ENCODE measurements around the gene TAAR6. TPM values are rescaled to one million over a fixed set of nuclear protein-coding genes. Genes with fewer than 3 reads are reported as not detected.

TAAR6 gene
- total and polyA plus RNA-seq, 4 donors: not detected

DNA sequence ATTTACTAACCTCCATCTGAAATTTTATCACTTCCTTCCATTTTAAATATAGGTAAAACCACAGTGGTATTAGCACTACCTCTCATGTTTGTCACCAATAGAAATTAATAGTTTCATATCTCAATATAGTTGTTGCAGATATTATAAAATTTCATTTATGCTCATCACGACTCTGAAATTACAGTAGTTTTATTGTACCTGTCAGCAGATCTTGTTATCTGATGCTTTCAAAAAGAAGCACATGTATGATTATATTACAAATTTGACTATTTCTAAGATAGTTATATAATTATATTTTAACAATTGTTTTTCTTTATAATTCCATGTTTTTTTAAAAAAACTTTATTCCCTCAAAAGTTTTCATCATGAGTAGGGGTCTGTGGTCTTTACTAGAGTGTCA lies 14.6 kb downstream of the TAAR6 start (continued):
- TF ChIP-seq, protein P1, sequence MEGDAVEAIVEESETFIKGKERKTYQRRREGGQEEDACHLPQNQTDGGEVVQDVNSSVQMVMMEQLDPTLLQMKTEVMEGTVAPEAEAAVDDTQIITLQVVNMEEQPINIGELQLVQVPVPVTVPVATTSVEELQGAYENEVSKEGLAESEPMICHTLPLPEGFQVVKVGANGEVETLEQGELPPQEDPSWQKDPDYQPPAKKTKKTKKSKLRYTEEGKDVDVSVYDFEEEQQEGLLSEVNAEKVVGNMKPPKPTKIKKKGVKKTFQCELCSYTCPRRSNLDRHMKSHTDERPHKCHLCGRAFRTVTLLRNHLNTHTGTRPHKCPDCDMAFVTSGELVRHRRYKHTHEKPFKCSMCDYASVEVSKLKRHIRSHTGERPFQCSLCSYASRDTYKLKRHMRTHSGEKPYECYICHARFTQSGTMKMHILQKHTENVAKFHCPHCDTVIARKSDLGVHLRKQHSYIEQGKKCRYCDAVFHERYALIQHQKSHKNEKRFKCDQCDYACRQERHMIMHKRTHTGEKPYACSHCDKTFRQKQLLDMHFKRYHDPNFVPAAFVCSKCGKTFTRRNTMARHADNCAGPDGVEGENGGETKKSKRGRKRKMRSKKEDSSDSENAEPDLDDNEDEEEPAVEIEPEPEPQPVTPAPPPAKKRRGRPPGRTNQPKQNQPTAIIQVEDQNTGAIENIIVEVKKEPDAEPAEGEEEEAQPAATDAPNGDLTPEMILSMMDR (IDR thresholded peaks at IDR 0.05; ENCODE audit: low read depth, low read length, missing input control): no peak
- no peak for TF ChIP-seq HNF4A (conservative IDR thresholded peaks at IDR 0.05)
- no peak for TF ChIP-seq HNF4G (IDR thresholded peaks at IDR 0.05)
- TF ChIP-seq, protein P2, sequence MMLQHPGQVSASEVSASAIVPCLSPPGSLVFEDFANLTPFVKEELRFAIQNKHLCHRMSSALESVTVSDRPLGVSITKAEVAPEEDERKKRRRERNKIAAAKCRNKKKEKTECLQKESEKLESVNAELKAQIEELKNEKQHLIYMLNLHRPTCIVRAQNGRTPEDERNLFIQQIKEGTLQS (IDR thresholded peaks at IDR 0.05): no peak
- TF ChIP-seq NR2F2 (IDR thresholded peaks at IDR 0.05): no peak
- no peak for TF ChIP-seq GABPA (IDR thresholded peaks at IDR 0.05 in 1 of 2, conservative IDR thresholded peaks at IDR 0.05 in 1 of 2)
- no peak for TF ChIP-seq FOXA2 (IDR thresholded peaks at IDR 0.05)

DNA sequence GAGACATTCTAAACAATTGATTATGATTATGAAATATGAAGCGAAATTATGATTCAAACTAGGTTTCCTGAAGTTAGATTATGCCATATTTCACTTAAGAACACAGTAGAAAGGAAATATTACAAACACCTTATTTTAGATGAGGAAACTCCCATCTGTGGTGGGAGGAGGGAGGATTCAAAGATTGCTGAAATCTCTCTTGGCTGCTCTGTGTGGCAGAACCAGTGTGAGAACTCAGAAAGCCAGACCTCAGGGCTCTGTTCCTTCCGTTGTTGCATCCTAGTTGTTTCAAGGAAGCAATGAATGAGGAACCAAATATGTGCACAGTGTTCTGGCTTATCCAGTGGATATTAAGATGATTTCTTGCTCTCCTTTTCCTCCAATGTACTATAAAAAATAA lies 17.3 kb downstream of the TAAR6 start:
- TF ChIP-seq HNF4A (conservative IDR thresholded peaks at IDR 0.05): no peak
- TF ChIP-seq YY1 (IDR thresholded peaks at IDR 0.05): no peak
- TF ChIP-seq, protein P3, sequence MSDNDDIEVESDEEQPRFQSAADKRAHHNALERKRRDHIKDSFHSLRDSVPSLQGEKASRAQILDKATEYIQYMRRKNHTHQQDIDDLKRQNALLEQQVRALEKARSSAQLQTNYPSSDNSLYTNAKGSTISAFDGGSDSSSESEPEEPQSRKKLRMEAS (IDR thresholded peaks at IDR 0.05): no peak
- no peak for TF ChIP-seq RAD21 (IDR thresholded peaks at IDR 0.05)

DNA sequence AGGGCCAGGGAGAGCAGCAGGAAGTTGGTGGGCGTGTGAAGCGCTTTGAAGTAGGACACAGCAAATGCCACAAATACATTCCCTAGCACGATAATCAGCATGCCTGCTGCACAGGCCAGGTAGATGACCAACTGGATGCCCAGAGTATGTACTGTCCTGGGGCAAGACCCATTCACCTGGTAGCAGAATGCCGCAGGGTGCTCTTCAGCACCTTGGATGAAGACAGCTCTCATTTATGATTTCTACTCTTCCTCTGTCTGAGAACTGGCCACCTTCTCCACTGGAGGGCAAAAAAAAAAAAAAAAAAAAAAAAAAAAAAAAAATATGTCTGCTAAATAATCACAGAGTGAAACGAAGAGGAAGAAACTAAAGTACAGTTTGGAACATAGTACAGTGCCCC lies 19.3 kb downstream of the TAAR6 start, which contains the start of gene TAAR5:
TSS of gene TAAR5 (minus strand) at position 288 of the 400 bp plus-strand sequence. CDS start at position 233, 55 bp downstream.
- H3K27me3 ChIP-seq (ENCODE audit: control insufficient read depth in 4 of 4, insufficient read depth in 4 of 4, low read length in 3 of 4): no peaks in the 10 kb centered on the region
- no peak for DNase-seq (ENCODE audit: low spot score)
- no peaks in the 10 kb centered on the region for H3K36me3 ChIP-seq (ENCODE audit: control insufficient read depth in 4 of 4, insufficient read depth in 3 of 4, low read depth in 1 of 4, low read length in 3 of 4)
- H3K9ac ChIP-seq (ENCODE audit: low read depth in 1 of 2, low read length in 2 of 2): no peak within 1 kb of the TSS
- H3K4me3 ChIP-seq (ENCODE audit: low read depth in 1 of 3, low read length in 3 of 3): no peak within 1 kb of the TSS
- WGBS: 87% methylated on average over 5 of the region's 5 CpGs
- H3K4me1 ChIP-seq (ENCODE audit: control insufficient read depth in 4 of 4, insufficient read depth in 4 of 4, low read length in 3 of 4): no peaks in the 10 kb centered on the region
- no peaks in the 10 kb centered on the region for H3K9me3 ChIP-seq (ENCODE audit: control insufficient read depth in 4 of 4, low read length in 3 of 4)
- no peak within 1 kb of the TSS for H3K27ac ChIP-seq (ENCODE audit: low read depth in 1 of 2, low read length in 2 of 2)
- TF ChIP-seq, protein P2 (IDR thresholded peaks at IDR 0.05): no peak
- TF ChIP-seq TAF1 (conservative IDR thresholded peaks at IDR 0.05) (no peak), FOXA2 (IDR thresholded peaks at IDR 0.05) (no peak), RAD21 (IDR thresholded peaks at IDR 0.05) (no peak), EGR1 (IDR thresholded peaks at IDR 0.05; ENCODE audit: low read depth in 2 of 2) (no peak), YY1 (IDR thresholded peaks at IDR 0.05) (no peak), SP1 (IDR thresholded peaks at IDR 0.05) (no peak), HNF4A (conservative IDR thresholded peaks at IDR 0.05) (no peak), GABPA (IDR thresholded peaks at IDR 0.05 in 1 of 2, conservative IDR thresholded peaks at IDR 0.05 in 1 of 2) (no peak)
- TF ChIP-seq, protein P4, sequence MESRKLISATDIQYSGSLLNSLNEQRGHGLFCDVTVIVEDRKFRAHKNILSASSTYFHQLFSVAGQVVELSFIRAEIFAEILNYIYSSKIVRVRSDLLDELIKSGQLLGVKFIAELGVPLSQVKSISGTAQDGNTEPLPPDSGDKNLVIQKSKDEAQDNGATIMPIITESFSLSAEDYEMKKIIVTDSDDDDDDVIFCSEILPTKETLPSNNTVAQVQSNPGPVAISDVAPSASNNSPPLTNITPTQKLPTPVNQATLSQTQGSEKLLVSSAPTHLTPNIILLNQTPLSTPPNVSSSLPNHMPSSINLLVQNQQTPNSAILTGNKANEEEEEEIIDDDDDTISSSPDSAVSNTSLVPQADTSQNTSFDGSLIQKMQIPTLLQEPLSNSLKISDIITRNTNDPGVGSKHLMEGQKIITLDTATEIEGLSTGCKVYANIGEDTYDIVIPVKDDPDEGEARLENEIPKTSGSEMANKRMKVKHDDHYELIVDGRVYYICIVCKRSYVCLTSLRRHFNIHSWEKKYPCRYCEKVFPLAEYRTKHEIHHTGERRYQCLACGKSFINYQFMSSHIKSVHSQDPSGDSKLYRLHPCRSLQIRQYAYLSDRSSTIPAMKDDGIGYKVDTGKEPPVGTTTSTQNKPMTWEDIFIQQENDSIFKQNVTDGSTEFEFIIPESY (IDR thresholded peaks at IDR 0.05): no peak
- TF ChIP-seq, protein P1 (IDR thresholded peaks at IDR 0.05; ENCODE audit: low read depth, low read length, missing input control): no peak

More for the DNA sequence above, 17.3 kb downstream of the TAAR6 start:
- no peaks in the 10 kb centered on the region for H3K9me3 ChIP-seq (ENCODE audit: control insufficient read depth in 4 of 4, low read length in 3 of 4)
- no peak overlapping the region for H3K4me3 ChIP-seq (ENCODE audit: low read depth in 1 of 3, low read length in 3 of 3)
- H3K9ac ChIP-seq (ENCODE audit: low read depth in 1 of 2, low read length in 2 of 2): no peak overlapping the region
- no peaks in the 10 kb centered on the region for H3K27me3 ChIP-seq (ENCODE audit: control insufficient read depth in 4 of 4, insufficient read depth in 4 of 4, low read length in 3 of 4)
- 64% methylated on average over 2 of the region's 2 CpGs for WGBS
- H3K27ac ChIP-seq (ENCODE audit: low read depth in 1 of 2, low read length in 2 of 2): no peak overlapping the region
- no peak for DNase-seq (ENCODE audit: low spot score)
- H3K36me3 ChIP-seq (ENCODE audit: control insufficient read depth in 4 of 4, insufficient read depth in 3 of 4, low read depth in 1 of 4, low read length in 3 of 4): no peaks in the 10 kb centered on the region
- no peaks in the 10 kb centered on the region for H3K4me1 ChIP-seq (ENCODE audit: control insufficient read depth in 4 of 4, insufficient read depth in 4 of 4, low read length in 3 of 4)

Data from liver (tissue), 9 donors.